ENCODE measurements around the gene SLC2A8. TPM values are rescaled to one million over a fixed set of nuclear protein-coding genes. Genes with fewer than 3 reads are reported as not detected.

SLC2A8 gene
- total RNA-seq, 1 experiment from 2014 or later: 10.3 TPM

- in situ Hi-C loops (cut with HindIII; ENCODE audit: low pct_unique_long_range_greater_than_20kb, low sequenced_read_pairs): no loop called here
- DNase-seq (ENCODE audit: low read depth, low spot score): no peak
Observed at GRCh38 chr9:127370147-127370579, 26.8 kb upstream of the SLC2A8 start.

- DNase-seq (ENCODE audit: low read depth, low spot score): no peak
- in situ Hi-C loops (cut with HindIII; ENCODE audit: low pct_unique_long_range_greater_than_20kb, low sequenced_read_pairs): no loop called here
Observed at GRCh38 chr9:127370672-127371648, 26.0 kb upstream of the SLC2A8 start.

- in situ Hi-C loops (cut with HindIII; ENCODE audit: low pct_unique_long_range_greater_than_20kb, low sequenced_read_pairs): no loop called here
- no peak for DNase-seq (ENCODE audit: low read depth, low spot score)
Observed at GRCh38 chr9:127380479-127380878, 16.5 kb upstream of the SLC2A8 start.

- DNase-seq (ENCODE audit: low read depth, low spot score): no peak
- in situ Hi-C loops (cut with HindIII; ENCODE audit: low pct_unique_long_range_greater_than_20kb, low sequenced_read_pairs): no loop called here
Observed at GRCh38 chr9:127382541-127382940, 14.4 kb upstream of the SLC2A8 start.

- in situ Hi-C loops (cut with HindIII; ENCODE audit: low pct_unique_long_range_greater_than_20kb, low sequenced_read_pairs): no loop called here
Observed at GRCh38 chr9:127384016-127384730, 12.8 kb upstream of the SLC2A8 start.

GRCh38 chr9:127384901-127385300 is 12.1 kb upstream of the SLC2A8 start:
- DNase-seq (ENCODE audit: low read depth, low spot score): no peak
- in situ Hi-C loops (cut with HindIII; ENCODE audit: low pct_unique_long_range_greater_than_20kb, low sequenced_read_pairs): no loop called here

More at GRCh38 chr9:127384016-127384730, 12.8 kb upstream of the SLC2A8 start:
- DNase-seq (ENCODE audit: low read depth, low spot score): no peak

GRCh38 chr9:127386249-127386648 is 10.7 kb upstream of the SLC2A8 start:
- in situ Hi-C loops (cut with HindIII; ENCODE audit: low pct_unique_long_range_greater_than_20kb, low sequenced_read_pairs): no loop called here

GRCh38 chr9:127386981-127387380 is 10.0 kb upstream of the SLC2A8 start:
- in situ Hi-C loops (cut with HindIII; ENCODE audit: low pct_unique_long_range_greater_than_20kb, low sequenced_read_pairs): no loop called here
- no peak for DNase-seq (ENCODE audit: low read depth, low spot score)

More at GRCh38 chr9:127386249-127386648, 10.7 kb upstream of the SLC2A8 start:
- no peak for DNase-seq (ENCODE audit: low read depth, low spot score)

- peak; percentile 98 for DNase-seq (ENCODE audit: low read depth, low spot score)
- in situ Hi-C loops (cut with HindIII; ENCODE audit: low pct_unique_long_range_greater_than_20kb, low sequenced_read_pairs): no loop called here
Observed at GRCh38 chr9:127388037-127388855, 8.7 kb upstream of the SLC2A8 start.

GRCh38 chr9:127388856-127389238 is 8.1 kb upstream of the SLC2A8 start:
- DNase-seq (ENCODE audit: low read depth, low spot score): peak; percentile 17
- in situ Hi-C loops (cut with HindIII; ENCODE audit: low pct_unique_long_range_greater_than_20kb, low sequenced_read_pairs): no loop called here

GRCh38 chr9:127389381-127390247 is 7.4 kb upstream of the SLC2A8 start:
- DNase-seq (ENCODE audit: low read depth, low spot score): no peak
- in situ Hi-C loops (cut with HindIII; ENCODE audit: low pct_unique_long_range_greater_than_20kb, low sequenced_read_pairs): no loop called here

GRCh38 chr9:127390248-127390545 is 6.8 kb upstream of the SLC2A8 start:
- in situ Hi-C loops (cut with HindIII; ENCODE audit: low pct_unique_long_range_greater_than_20kb, low sequenced_read_pairs): no loop called here
- DNase-seq (ENCODE audit: low read depth, low spot score): no peak

- DNase-seq (ENCODE audit: low read depth, low spot score): no peak
- in situ Hi-C loops (cut with HindIII; ENCODE audit: low pct_unique_long_range_greater_than_20kb, low sequenced_read_pairs): no loop called here
Observed at GRCh38 chr9:127390563-127390962, 6.4 kb upstream of the SLC2A8 start.

GRCh38 chr9:127392166-127392565 is 4.8 kb upstream of the SLC2A8 start:
- no peak for DNase-seq (ENCODE audit: low read depth, low spot score)
- in situ Hi-C loops (cut with HindIII; ENCODE audit: low pct_unique_long_range_greater_than_20kb, low sequenced_read_pairs): no loop called here

GRCh38 chr9:127392976-127393375 is 4.0 kb upstream of the SLC2A8 start:
- in situ Hi-C loops (cut with HindIII; ENCODE audit: low pct_unique_long_range_greater_than_20kb, low sequenced_read_pairs): no loop called here
- DNase-seq (ENCODE audit: low read depth, low spot score): no peak

GRCh38 chr9:127393645-127394044 is 3.3 kb upstream of the SLC2A8 start:
- in situ Hi-C loops (cut with HindIII; ENCODE audit: low pct_unique_long_range_greater_than_20kb, low sequenced_read_pairs): no loop called here
- DNase-seq (ENCODE audit: low read depth, low spot score): no peak
